Right lobe of liver (tissue), 6 donors: ENCODE results near the gene DOK5. TPM values are rescaled to one million over a fixed set of nuclear protein-coding genes. Genes with fewer than 3 reads are reported as not detected.

ENCODE experiments used
- ATAC-seq, 4 donors: fragments of 200-7000 bp; cut with Tn5 transposase; one replicate each; pipeline ENCODE4 v1.9.1; 2020; ENCODE audit warnings: mild to moderate bottlenecking in 4 of 4, moderate library complexity in 4 of 4
- DNase-seq, 3 donors: peaks; one replicate each; pipeline ENCODE4 v3.0.0-alpha.2; 2020
- H3K27ac ChIP-seq, 3 donors: fragments of 200-600 bp; one replicate each; pipeline ENCODE4 v1.8.0; 2022
- H3K27me3 ChIP-seq, 2 donors: fragments of 200-600 bp; one replicate each; pipeline ENCODE4 v1.8.0; 2022
- H3K36me3 ChIP-seq, 4 donors: fragments of 200-600 bp; sonication (generic) in 1 of 4; one replicate each; pipeline versions ENCODE4 v1.5.1 to v1.8.0; 2017 to 2022; ENCODE audit warnings: control low read depth in 1 of 4
- H3K4me1 ChIP-seq, 4 donors: fragments of 200-600 bp; sonication (generic) in 1 of 4; one replicate each; pipeline versions ENCODE4 v1.5.1 to v1.8.0; 2017 to 2022; ENCODE audit warnings: control low read depth in 1 of 4
- H3K4me3 ChIP-seq, 3 donors: fragments of 200-600 bp; one replicate each; pipeline ENCODE4 v1.8.0; 2022
- H3K9me3 ChIP-seq, 4 donors: fragments of 200-600 bp; sonication (generic) in 1 of 4; one replicate each; pipeline versions ENCODE4 v1.5.1 to v1.8.0; 2017 to 2022; ENCODE audit warnings: control low read depth in 1 of 4
- CTCF ChIP-seq, 4 donors: fragments of 200-600 bp in 3 of 4; fragments of 450-650 bp in 1 of 4; IDR thresholded peaks; one replicate each; pipeline versions ENCODE4 v1.5.1 to v1.8.0; 2016 to 2022; ENCODE audit warnings: antibody characterized with exemption in 4 of 4, mild to moderate bottlenecking in 2 of 4
- POLR2A ChIP-seq: fragments of 450-650 bp; IDR thresholded peaks from one replicate; pipeline ENCODE4 v1.6.1; 2017; ENCODE audit warnings: antibody characterized with exemption, mild to moderate bottlenecking
- WGBS: methylation state at CpG from one replicate; pipeline ENCODE4 v1.1.6; 2018; ENCODE audit warnings: low coverage, low lambda C conversion rate; ENCODE audit not compliant: insufficient coverage; ENCODE audit errors: missing lambda C conversion rate; 5-methylcytosine and 5-hydroxymethylcytosine counted together
- intact Hi-C, 2 donors: fragments of 100-400 bp; cut with DNase I; formaldehyde crosslinking; loops; one replicate each; pipeline versions ENCODE4 v1.11.2 to v1.14.1; 2022
- total RNA-seq, 6 experiments: library from RNA; depleted of rRNA in 2 of 6; stranded (reverse); fragments of >200 nt in 2 of 6; fragmentation: NEBNext Ultra II Directional in 3 of 6; extraction: Animal tissue kit (Norgen Biotek cat#: 25700) in 3 of 6; gene quantifications; one replicate each; pipeline versions ENCODE4 v1.1.0 to v1.2.4, GENCODE V29; 2016 to 2023
- donor health status: DM: no; HTN: yes; CAD: no.
- donor health status: DM: no; HTN: no; CAD: no.
- donor health status: DM: no; HTN: no; CAD: no.
- donor health status: DM: no; HTN: yes; CAD: no.
- donor health status: DM: no; HTN: yes; CAD: no.

DOK5 gene
- total RNA-seq, 6 experiments from 2014 or later: 0.43 to 0.69 TPM; not detected in 4

- Histone ChIP-seq H3K4me3 (no peak overlapping the region), H3K27me3 (no peaks in the 10 kb centered on the region), H3K27ac (no peak overlapping the region), H3K36me3 (no peaks in the 10 kb centered on the region), H3K9me3 (no peaks in the 10 kb centered on the region), H3K4me1 (no peaks in the 10 kb centered on the region)
- intact Hi-C loops: no loop called here
- TF ChIP-seq POLR2A (no peak), CTCF (IDR thresholded peaks at IDR 0.05) (no peak)
- no peak for DNase-seq
- no peak for ATAC-seq
- 81% methylated on average over 6 of the region's 6 CpGs for WGBS
Measured at GRCh38 chr20:54506643-54507042, 31.2 kb downstream of the DOK5 start.

GRCh38 chr20:54510541-54511129 lies 35.2 kb downstream of the DOK5 start:
- no peak overlapping the region for H3K27ac ChIP-seq
- TF ChIP-seq POLR2A (no peak), CTCF (IDR thresholded peaks at IDR 0.05) (no peak)
- no peak for DNase-seq
- ATAC-seq: no peak
- H3K4me3 ChIP-seq: no peak overlapping the region
- no peaks in the 10 kb centered on the region for H3K27me3 ChIP-seq
- H3K4me1 ChIP-seq: no peaks in the 10 kb centered on the region
- WGBS: 57% methylated on average over 5 of the region's 7 CpGs
- H3K9me3 ChIP-seq: no peaks in the 10 kb centered on the region
- no peaks in the 10 kb centered on the region for H3K36me3 ChIP-seq
- intact Hi-C loops: no loop called here

- Histone ChIP-seq H3K4me3 (no peak overlapping the region), H3K27ac (no peak overlapping the region), H3K27me3 (no peaks in the 10 kb centered on the region), H3K36me3 (no peaks in the 10 kb centered on the region), H3K9me3 (no peaks in the 10 kb centered on the region), H3K4me1 (no peaks in the 10 kb centered on the region)
- TF ChIP-seq CTCF (IDR thresholded peaks at IDR 0.05) (no peak), POLR2A (no peak)
- ATAC-seq (no peak), DNase-seq (no peak)
- WGBS: 49% methylated on average over 4 of the region's 4 CpGs
- intact Hi-C loops: no loop called here
Measured at GRCh38 chr20:54512694-54513093, 37.3 kb downstream of the DOK5 start.

- no peaks in the 10 kb centered on the region for H3K36me3 ChIP-seq
- no peak overlapping the region for H3K4me3 ChIP-seq
- WGBS: 35% methylated on average over 3 of the region's 3 CpGs
- no peak for DNase-seq
- no peak for ATAC-seq
- H3K9me3 ChIP-seq: no peaks in the 10 kb centered on the region
- TF ChIP-seq CTCF (IDR thresholded peaks at IDR 0.05) (no peak), POLR2A (no peak)
- H3K27me3 ChIP-seq: no peaks in the 10 kb centered on the region
- intact Hi-C loops: no loop called here
- H3K27ac ChIP-seq: no peak overlapping the region
- H3K4me1 ChIP-seq: no peaks in the 10 kb centered on the region
Measured at GRCh38 chr20:54514028-54514607, 38.7 kb downstream of the DOK5 start.
